ENCODE results near the gene MCOLN3.
A peak's percentile ranks its signal among the peaks of the same experiment; 100 is the strongest.
"Not testable (repeated sequence)": the region's sequence is repeated elsewhere in the genome, so short reads cannot be mapped to it uniquely, and the experiment has no call there.

Gene MCOLN3

GRCh38 chr1:85024736-85025135, 23.6 kb downstream of the MCOLN3 start:
- peaks cover 12% of the 10 kb centered on the region for H3K4me1 Mint-ChIP-seq
- H3K9me3 Mint-ChIP-seq = no peaks in the 10 kb centered on the region
- H3K36me3 Mint-ChIP-seq = no peaks in the 10 kb centered on the region
- H3K27ac Mint-ChIP-seq = no peak overlapping the region
- no peaks in the 10 kb centered on the region for H3K27me3 Mint-ChIP-seq
- no peak overlapping the region for H3K4me3 Mint-ChIP-seq

- no peaks in the 10 kb centered on the region for H3K9me3 Mint-ChIP-seq
- peaks cover 9% of the 10 kb centered on the region for H3K4me1 Mint-ChIP-seq
- H3K27me3 Mint-ChIP-seq = no peaks in the 10 kb centered on the region
- H3K27ac Mint-ChIP-seq = no peak overlapping the region
- H3K36me3 Mint-ChIP-seq = no peaks in the 10 kb centered on the region
- no peak overlapping the region for H3K4me3 Mint-ChIP-seq
Observed at GRCh38 chr1:85022700-85023099, 25.6 kb downstream of the MCOLN3 start.

GRCh38 chr1:85019994-85020393, 28.3 kb downstream of the MCOLN3 start:
- Mint-ChIP-seq H3K9me3 (no peaks in the 10 kb centered on the region), H3K4me3 (no peak overlapping the region)

DNA sequence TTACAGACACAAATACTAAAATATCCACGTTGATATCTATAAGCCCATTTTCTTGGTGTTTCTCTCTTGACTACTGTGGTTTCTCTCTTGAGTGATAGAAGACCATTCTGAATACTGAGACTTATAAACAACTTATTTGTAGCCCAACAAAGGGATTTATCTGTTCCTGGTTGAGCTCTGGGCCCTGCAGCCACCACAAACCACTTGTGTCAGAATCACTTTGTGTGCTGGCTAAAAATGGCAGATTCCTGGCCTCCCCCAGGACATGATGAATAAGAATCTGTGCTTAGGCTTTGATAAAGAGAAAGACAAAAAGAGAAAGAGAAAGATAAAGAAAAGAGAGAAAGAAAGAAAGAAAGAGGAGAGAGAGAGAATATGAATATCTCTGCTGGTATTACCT, 32.5 kb downstream of the MCOLN3 start:
- H3K27me3 Mint-ChIP-seq = no peaks in the 10 kb centered on the region
- H3K9me3 Mint-ChIP-seq = no peaks in the 10 kb centered on the region
- H3K4me1 Mint-ChIP-seq = no peaks in the 10 kb centered on the region
- H3K27ac Mint-ChIP-seq = no peak overlapping the region
- peaks cover 3% of the 10 kb centered on the region for H3K36me3 Mint-ChIP-seq
- no peak overlapping the region for H3K4me3 Mint-ChIP-seq

More at GRCh38 chr1:85019994-85020393, 28.3 kb downstream of the MCOLN3 start:
- Mint-ChIP-seq H3K27ac (no peak overlapping the region), H3K27me3 (no peaks in the 10 kb centered on the region), H3K36me3 (no peaks in the 10 kb centered on the region), H3K4me1 (no peaks in the 10 kb centered on the region)

DNA sequence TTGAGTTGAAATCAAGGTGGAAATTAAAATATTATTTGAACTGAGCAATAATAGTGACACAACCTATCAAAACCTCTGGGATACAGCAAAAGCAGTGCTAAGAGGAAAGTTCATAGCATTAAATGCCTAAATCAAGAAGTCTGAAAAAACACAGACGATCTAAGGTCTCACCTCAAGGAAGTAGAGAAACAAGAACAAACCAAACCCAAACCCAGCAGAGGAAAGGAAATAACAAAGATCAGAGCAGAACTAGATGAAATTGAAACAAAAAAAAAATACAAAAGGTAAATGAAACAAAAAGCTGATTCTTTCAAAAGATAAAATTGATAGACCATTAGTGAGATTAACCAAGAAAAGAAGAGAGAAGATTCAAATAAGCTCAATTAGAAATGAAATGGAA, 42.7 kb downstream of the MCOLN3 start:
- Mint-ChIP-seq H3K9me3 (peaks cover 17% of the 10 kb centered on the region), H3K27ac (peak overlapping the region; percentile 75), H3K36me3 (peaks cover 15% of the 10 kb centered on the region), H3K4me1 (peaks cover 15% of the 10 kb centered on the region), H3K4me3 (peak overlapping the region; percentile 53), H3K27me3 (peaks cover 11% of the 10 kb centered on the region)

GRCh38 chr1:85001742-85002141, 46.6 kb downstream of the MCOLN3 start:
- no peak overlapping the region for H3K4me3 Mint-ChIP-seq
- H3K4me1 Mint-ChIP-seq = peaks cover 30% of the 10 kb centered on the region
- H3K27ac Mint-ChIP-seq = no peak overlapping the region
- H3K27me3 Mint-ChIP-seq = peaks cover 26% of the 10 kb centered on the region
- H3K9me3 Mint-ChIP-seq = peaks cover 10% of the 10 kb centered on the region
- H3K36me3 Mint-ChIP-seq = peaks cover 10% of the 10 kb centered on the region

DNA sequence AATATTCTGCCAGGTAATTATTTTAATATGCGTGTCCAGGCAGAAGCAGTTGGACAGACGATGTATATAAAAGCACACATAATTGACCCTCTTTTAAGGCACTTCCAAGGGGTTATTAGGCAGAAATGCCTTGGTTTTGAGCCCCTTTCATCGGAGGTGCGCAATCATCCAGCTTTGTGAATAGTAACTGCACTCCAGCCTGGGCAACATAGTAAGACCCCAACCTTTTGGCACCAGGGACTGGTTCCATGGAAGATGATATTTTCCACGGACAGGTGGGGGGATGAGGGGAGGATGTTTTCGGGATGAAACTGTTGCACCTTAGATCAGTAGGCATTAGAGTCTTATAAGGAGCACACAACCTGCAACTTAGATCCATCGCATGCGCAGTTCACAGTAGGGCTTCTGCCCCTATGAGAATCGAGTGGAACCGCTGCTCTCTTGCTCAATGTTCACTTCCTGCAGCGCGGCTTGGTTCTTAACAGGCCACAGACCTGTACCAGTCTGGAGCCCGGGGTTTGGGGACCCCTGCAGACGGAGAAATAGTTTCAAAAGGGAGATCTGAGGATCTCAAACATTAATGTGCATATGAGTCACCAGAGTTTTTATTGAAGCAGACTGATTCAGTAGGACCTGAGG, 49.5 kb downstream of the MCOLN3 start:
- Mint-ChIP-seq H3K27ac (peak overlapping the region; percentile 73), H3K4me3 (peak overlapping the region; percentile 90), H3K9me3 (no peaks in the 10 kb centered on the region), H3K4me1 (peaks cover 15% of the 10 kb centered on the region), H3K36me3 (peaks cover 3% of the 10 kb centered on the region), H3K27me3 (peaks cover 26% of the 10 kb centered on the region)

- Mint-ChIP-seq H3K4me3 (peak overlapping the region; percentile 90), H3K27ac (peak overlapping the region; percentile 73), H3K36me3 (peaks cover 1% of the 10 kb centered on the region), H3K27me3 (peaks cover 26% of the 10 kb centered on the region), H3K4me1 (peaks cover 15% of the 10 kb centered on the region), H3K9me3 (no peaks in the 10 kb centered on the region)
Observed at GRCh38 chr1:84997667-84998600, 50.4 kb downstream of the MCOLN3 start.

GRCh38 chr1:84996846-84997666, 51.2 kb downstream of the MCOLN3 start, which contains the start of gene MCOLN2:
TSS of gene MCOLN2 (minus strand) at chr1:84997113. CDS start at chr1:84996872, 241 bp downstream.
- H3K27me3 Mint-ChIP-seq = peaks cover 26% of the 10 kb centered on the region
- no peaks in the 10 kb centered on the region for H3K9me3 Mint-ChIP-seq
- H3K4me1 Mint-ChIP-seq = peaks cover 15% of the 10 kb centered on the region
- H3K36me3 Mint-ChIP-seq = peaks cover 1% of the 10 kb centered on the region
- peak within 1 kb of the TSS; percentile 73 for H3K27ac Mint-ChIP-seq
- peak within 1 kb of the TSS; percentile 90 for H3K4me3 Mint-ChIP-seq

GRCh38 chr1:84995484-84996334, 52.6 kb downstream of the MCOLN3 start:
- peaks cover 15% of the 10 kb centered on the region for H3K4me1 Mint-ChIP-seq
- no peak overlapping the region for H3K27ac Mint-ChIP-seq
- peaks cover 1% of the 10 kb centered on the region for H3K36me3 Mint-ChIP-seq
- H3K27me3 Mint-ChIP-seq = peaks cover 22% of the 10 kb centered on the region
- H3K9me3 Mint-ChIP-seq = no peaks in the 10 kb centered on the region
- peak overlapping the region; percentile 85 for H3K4me3 Mint-ChIP-seq

DNA sequence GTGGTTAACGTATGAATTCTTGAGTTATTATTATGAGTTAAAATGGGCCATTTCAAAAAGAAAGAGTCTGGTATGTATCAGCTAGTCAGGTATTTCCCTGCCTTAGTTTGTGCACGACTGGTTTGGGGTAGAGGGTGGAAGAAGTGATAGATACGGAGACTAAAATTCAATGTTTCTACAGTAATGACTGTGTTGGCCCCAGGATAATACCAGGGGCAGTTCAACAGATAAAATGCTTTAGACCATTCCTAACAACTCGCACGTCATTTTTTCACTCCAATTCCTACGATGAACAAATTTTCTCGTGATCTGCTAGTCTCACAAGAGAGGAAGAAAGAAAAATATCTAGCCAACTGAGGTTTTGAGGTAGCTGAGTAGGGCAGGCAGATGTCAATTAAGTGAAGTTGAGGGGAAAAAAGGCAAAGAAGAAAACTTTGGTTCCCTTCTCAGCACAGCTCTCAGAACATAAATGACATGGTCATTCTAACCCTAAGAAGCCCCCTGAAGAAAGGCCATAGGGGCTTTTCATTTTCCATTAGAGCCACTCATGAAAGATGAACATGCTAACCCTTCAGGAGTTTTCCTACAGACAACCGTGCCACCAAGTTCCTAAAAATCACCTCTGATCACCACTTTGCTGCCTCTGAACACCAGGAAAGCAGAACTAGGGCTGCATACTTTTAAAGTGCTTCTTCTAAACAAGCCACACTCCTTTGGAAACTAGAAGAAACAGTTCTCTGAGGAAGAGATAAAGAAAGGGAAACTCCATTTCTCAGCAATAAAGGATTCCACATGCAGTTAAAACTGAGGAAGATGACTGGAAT, 57.0 kb downstream of the MCOLN3 start:
- Mint-ChIP-seq H3K27ac (no peak overlapping the region), H3K27me3 (no peaks in the 10 kb centered on the region), H3K36me3 (no peaks in the 10 kb centered on the region), H3K4me1 (peaks cover 9% of the 10 kb centered on the region), H3K9me3 (no peaks in the 10 kb centered on the region), H3K4me3 (no peak overlapping the region)

- Mint-ChIP-seq H3K9me3 (no peaks in the 10 kb centered on the region), H3K27me3 (no peaks in the 10 kb centered on the region), H3K36me3 (peaks cover 3% of the 10 kb centered on the region), H3K4me1 (peaks cover 9% of the 10 kb centered on the region), H3K27ac (peak overlapping the region; percentile 0), H3K4me3 (peak overlapping the region; percentile 31)
Observed at GRCh38 chr1:84988588-84988987, 59.7 kb downstream of the MCOLN3 start.

DNA sequence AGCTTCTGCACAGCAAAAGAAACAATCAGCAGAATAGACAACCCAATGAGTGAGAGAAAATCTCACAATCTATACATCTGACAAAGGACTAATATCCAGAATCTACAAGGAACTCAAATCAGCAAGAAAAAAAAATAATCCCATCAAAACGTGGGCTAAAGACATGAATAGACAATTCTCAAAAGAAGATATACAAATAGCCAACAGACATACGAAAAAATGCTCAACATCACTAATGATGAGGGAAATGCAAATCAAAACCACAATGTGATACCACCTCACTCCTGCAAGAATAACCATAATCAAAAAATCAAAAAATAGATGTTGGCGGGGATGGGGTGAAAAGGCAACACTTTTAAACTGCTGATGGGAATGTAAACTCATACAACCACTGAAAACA, 61.7 kb downstream of the MCOLN3 start:
- H3K27ac Mint-ChIP-seq, H3K27me3 Mint-ChIP-seq, H3K36me3 Mint-ChIP-seq, H3K4me3 Mint-ChIP-seq, H3K4me1 Mint-ChIP-seq, H3K9me3 Mint-ChIP-seq: not testable (repeated sequence)

GRCh38 chr1:84985365-84985764, 62.9 kb downstream of the MCOLN3 start:
- H3K27me3 Mint-ChIP-seq = peaks cover 5% of the 10 kb centered on the region
- peaks cover 11% of the 10 kb centered on the region for H3K9me3 Mint-ChIP-seq
- H3K27ac Mint-ChIP-seq = no peak overlapping the region
- peaks cover 9% of the 10 kb centered on the region for H3K4me1 Mint-ChIP-seq
- peaks cover 7% of the 10 kb centered on the region for H3K36me3 Mint-ChIP-seq
- H3K4me3 Mint-ChIP-seq = no peak overlapping the region
